HG03565 (cell line): ENCODE data around the gene C4orf46.
"Not testable (repeated sequence)": the region's sequence is repeated elsewhere in the genome, so short reads cannot be mapped to it uniquely, and the experiment has no call there.

Experiments used
- ATAC-seq: cut with Tn5 transposase; IDR thresholded peaks from one replicate; pipeline ENCODE4 v1.9.1; 2021; ENCODE audit warnings: mild to moderate bottlenecking, moderate library complexity; ENCODE audit not compliant: unreplicated experiment

Gene C4orf46

GRCh38 chr4:158671665-158671914 lies at the start of gene C4orf46:
TSS of gene C4orf46 (minus strand) at chr4:158671887. CDS start at chr4:158671801, 86 bp downstream.
- ATAC-seq, result no peak

- ATAC-seq, result no peak
Observed at GRCh38 chr4:158715802-158716201, 44.1 kb upstream of the C4orf46 start.

- no peak for ATAC-seq
Observed at GRCh38 chr4:158714937-158715336, 43.2 kb upstream of the C4orf46 start.

GRCh38 chr4:158712622-158713021 lies 40.9 kb upstream of the C4orf46 start:
- ATAC-seq, result not testable (repeated sequence)

GRCh38 chr4:158710814-158711213 lies 39.1 kb upstream of the C4orf46 start:
- no peak for ATAC-seq

- no peak for ATAC-seq
Observed at GRCh38 chr4:158704274-158704673, 32.6 kb upstream of the C4orf46 start.

- no peak for ATAC-seq
Observed at GRCh38 chr4:158688813-158689212, 17.1 kb upstream of the C4orf46 start.

GRCh38 chr4:158682066-158682465 lies 10.4 kb upstream of the C4orf46 start:
- ATAC-seq, result no peak

GRCh38 chr4:158681629-158682028 lies 9.9 kb upstream of the C4orf46 start:
- ATAC-seq, result no peak

- no peak for ATAC-seq
Observed at GRCh38 chr4:158678767-158679166, 7.1 kb upstream of the C4orf46 start.

- ATAC-seq, result no peak
Observed at GRCh38 chr4:158676076-158676475, 4.4 kb upstream of the C4orf46 start.

- no peak for ATAC-seq
Observed at GRCh38 chr4:158673633-158674032, 1.9 kb upstream of the C4orf46 start.

- peak; percentile 78 for ATAC-seq
Observed at GRCh38 chr4:158671915-158672806, 474 bp upstream of the C4orf46 start, which contains the start of gene ETFDH. TSS of gene ETFDH (plus strand) at chr4:158672296. CDS start at chr4:158672457, 161 bp downstream.

GRCh38 chr4:158670975-158671664 lies 567 bp downstream of the C4orf46 start:
- peak; percentile 9 for ATAC-seq

GRCh38 chr4:158669310-158669709 lies 2.4 kb downstream of the C4orf46 start:
- peak; percentile 15 for ATAC-seq

GRCh38 chr4:158667651-158668198 lies 4.0 kb downstream of the C4orf46 start:
- ATAC-seq, result no peak

GRCh38 chr4:158666892-158667291 lies 4.8 kb downstream of the C4orf46 start:
- ATAC-seq, result no peak

- ATAC-seq, result no peak
Observed at GRCh38 chr4:158664806-158665205, 6.9 kb downstream of the C4orf46 start.

GRCh38 chr4:158663707-158664625 lies 7.7 kb downstream of the C4orf46 start:
- not testable (repeated sequence) for ATAC-seq

GRCh38 chr4:158663255-158663654 lies 8.4 kb downstream of the C4orf46 start:
- not testable (repeated sequence) for ATAC-seq

GRCh38 chr4:158657291-158657690 lies 14.4 kb downstream of the C4orf46 start:
- no peak for ATAC-seq
